Measurements from ENCODE around the gene KIF7.
"Not testable (repeated sequence)": the region's sequence is repeated elsewhere in the genome, so short reads cannot be mapped to it uniquely, and the experiment has no call there.

Gene KIF7

DNA sequence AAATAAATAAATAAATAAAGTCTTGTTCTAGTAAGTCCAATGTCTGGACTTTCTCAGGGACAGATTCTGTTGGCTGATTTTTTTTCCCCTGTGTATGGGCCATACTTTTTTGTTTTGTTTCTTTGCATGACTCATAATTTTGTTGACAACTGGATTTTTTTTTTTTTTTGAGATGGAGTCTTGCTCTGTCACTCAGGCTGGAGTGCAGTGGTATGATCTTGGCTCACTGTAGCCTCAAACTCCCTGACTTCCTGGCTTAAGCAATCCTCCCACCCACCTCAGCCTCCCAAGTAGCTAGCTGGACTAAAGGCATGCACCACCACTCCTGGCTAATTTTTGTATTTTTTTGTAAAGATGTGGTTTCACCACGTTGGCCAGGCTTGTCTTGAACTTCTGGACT, 41.1 kb downstream of the KIF7 start:
- Histone ChIP-seq H3K36me3 (ENCODE audit: control insufficient read depth, insufficient read depth, low read length) (peaks cover 87% of the 10 kb centered on the region), H3K27ac (ENCODE audit: low read depth, low read length, severe bottlenecking) (no peak overlapping the region), H3K9me3 (ENCODE audit: control insufficient read depth, low read length) (peaks cover 9% of the 10 kb centered on the region), H3K4me1 (ENCODE audit: control insufficient read depth, insufficient read depth, low read length, poor library complexity, severe bottlenecking) (no peaks in the 10 kb centered on the region), H3K4me3 (ENCODE audit: extremely low read depth, insufficient read depth, low read length, poor library complexity, severe bottlenecking) (no peak overlapping the region)
- 100% methylated on average over 1 of the region's 1 CpG; no CpG with 5 or more reads in 1 of the 2 experiments for WGBS, 2 experiments (ENCODE audit: insufficient coverage in 2 of 2)

GRCh38 chr15:89613031-89613430, 42.2 kb downstream of the KIF7 start:
- no peaks in the 10 kb centered on the region for H3K4me1 ChIP-seq (ENCODE audit: control insufficient read depth, insufficient read depth, low read length, poor library complexity, severe bottlenecking)
- peaks cover 9% of the 10 kb centered on the region for H3K9me3 ChIP-seq (ENCODE audit: control insufficient read depth, low read length)
- WGBS, 2 experiments (ENCODE audit: insufficient coverage in 2 of 2): 85 to 100% methylated on average over 2 of the region's 2 CpGs
- H3K27ac ChIP-seq (ENCODE audit: low read depth, low read length, severe bottlenecking): no peak overlapping the region
- peaks cover 87% of the 10 kb centered on the region for H3K36me3 ChIP-seq (ENCODE audit: control insufficient read depth, insufficient read depth, low read length)
- H3K4me3 ChIP-seq (ENCODE audit: extremely low read depth, insufficient read depth, low read length, poor library complexity, severe bottlenecking): no peak overlapping the region

GRCh38 chr15:89611317-89611716, 44.0 kb downstream of the KIF7 start:
- no peaks in the 10 kb centered on the region for H3K4me1 ChIP-seq (ENCODE audit: control insufficient read depth, insufficient read depth, low read length, poor library complexity, severe bottlenecking)
- no peak overlapping the region for H3K4me3 ChIP-seq (ENCODE audit: extremely low read depth, insufficient read depth, low read length, poor library complexity, severe bottlenecking)
- WGBS, 2 experiments (ENCODE audit: insufficient coverage in 2 of 2): no CpG with 5 or more reads among the region's 2 CpGs
- peaks cover 88% of the 10 kb centered on the region for H3K36me3 ChIP-seq (ENCODE audit: control insufficient read depth, insufficient read depth, low read length)
- H3K9me3 ChIP-seq (ENCODE audit: control insufficient read depth, low read length): peaks cover 9% of the 10 kb centered on the region
- no peak overlapping the region for H3K27ac ChIP-seq (ENCODE audit: low read depth, low read length, severe bottlenecking)

- no peak overlapping the region for H3K27ac ChIP-seq (ENCODE audit: low read depth, low read length, severe bottlenecking)
- no peak overlapping the region for H3K4me3 ChIP-seq (ENCODE audit: extremely low read depth, insufficient read depth, low read length, poor library complexity, severe bottlenecking)
- H3K36me3 ChIP-seq (ENCODE audit: control insufficient read depth, insufficient read depth, low read length): peaks cover 86% of the 10 kb centered on the region
- H3K9me3 ChIP-seq (ENCODE audit: control insufficient read depth, low read length): no peaks in the 10 kb centered on the region
- 100% methylated on average over 2 to 3 of the region's 4 CpGs for WGBS, 2 experiments (ENCODE audit: insufficient coverage in 2 of 2)
- H3K4me1 ChIP-seq (ENCODE audit: control insufficient read depth, insufficient read depth, low read length, poor library complexity, severe bottlenecking): no peaks in the 10 kb centered on the region
Measured at GRCh38 chr15:89599021-89599420, 56.2 kb downstream of the KIF7 start.

DNA sequence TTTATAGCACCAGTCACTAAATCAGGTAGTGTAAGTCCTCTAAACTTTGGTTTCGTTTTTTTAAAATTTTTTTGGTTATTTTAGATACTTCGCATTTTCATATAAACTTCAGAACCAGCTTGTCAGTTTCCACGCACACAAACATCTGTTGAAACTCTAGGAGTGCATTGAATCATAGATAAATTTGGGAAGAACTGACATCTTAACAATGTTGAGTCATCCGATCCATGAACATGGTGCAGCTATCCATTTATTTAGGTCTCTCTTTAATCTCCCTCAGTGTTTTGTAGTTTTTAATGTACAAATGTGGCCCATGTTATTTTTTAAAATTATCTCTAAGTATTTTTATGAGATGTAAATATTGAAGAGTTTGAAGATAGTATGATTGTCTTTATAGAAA, 62.2 kb downstream of the KIF7 start:
- Histone ChIP-seq H3K9me3 (ENCODE audit: control insufficient read depth, low read length) (no peaks in the 10 kb centered on the region), H3K4me3 (ENCODE audit: extremely low read depth, insufficient read depth, low read length, poor library complexity, severe bottlenecking) (no peak overlapping the region), H3K27ac (ENCODE audit: low read depth, low read length, severe bottlenecking) (no peak overlapping the region), H3K36me3 (ENCODE audit: control insufficient read depth, insufficient read depth, low read length) (peaks cover 85% of the 10 kb centered on the region), H3K4me1 (ENCODE audit: control insufficient read depth, insufficient read depth, low read length, poor library complexity, severe bottlenecking) (no peaks in the 10 kb centered on the region)
- 89% methylated on average over 1 of the region's 4 CpGs; no CpG with 5 or more reads in 1 of the 2 experiments for WGBS, 2 experiments (ENCODE audit: insufficient coverage in 2 of 2)

DNA sequence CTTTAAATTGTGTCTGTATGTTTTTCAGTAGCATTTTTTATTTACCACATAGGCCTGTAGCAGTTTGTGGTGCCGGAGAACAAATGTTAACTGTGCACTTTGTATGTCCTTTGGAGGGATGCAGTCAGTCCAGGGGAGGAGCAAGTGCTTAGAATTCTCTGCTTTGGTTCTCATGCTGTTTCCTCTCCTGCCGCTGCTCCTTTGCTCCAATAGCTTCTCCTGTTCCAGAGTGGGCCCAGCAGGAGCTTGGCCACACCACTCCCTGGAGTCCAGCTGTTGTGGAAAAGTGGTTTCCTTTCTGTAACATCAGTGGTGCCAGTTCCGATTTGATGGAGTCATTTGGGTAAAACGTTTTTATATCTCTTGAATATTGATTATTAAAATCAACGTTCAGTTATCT, 63.4 kb downstream of the KIF7 start:
- Histone ChIP-seq H3K4me3 (ENCODE audit: extremely low read depth, insufficient read depth, low read length, poor library complexity, severe bottlenecking) (no peak overlapping the region), H3K36me3 (ENCODE audit: control insufficient read depth, insufficient read depth, low read length) (peaks cover 88% of the 10 kb centered on the region), H3K9me3 (ENCODE audit: control insufficient read depth, low read length) (no peaks in the 10 kb centered on the region), H3K27ac (ENCODE audit: low read depth, low read length, severe bottlenecking) (no peak overlapping the region), H3K4me1 (ENCODE audit: control insufficient read depth, insufficient read depth, low read length, poor library complexity, severe bottlenecking) (peaks cover 6% of the 10 kb centered on the region)
- WGBS, 2 experiments (ENCODE audit: insufficient coverage in 2 of 2): 88 to 100% methylated on average over 1 of the region's 5 CpGs

GRCh38 chr15:89587955-89588354, 67.3 kb downstream of the KIF7 start:
- H3K4me3 ChIP-seq (ENCODE audit: extremely low read depth, insufficient read depth, low read length, poor library complexity, severe bottlenecking): no peak overlapping the region
- 81 to 90% methylated on average over 3 to 4 of the region's 4 CpGs for WGBS, 2 experiments (ENCODE audit: insufficient coverage in 2 of 2)
- no peak overlapping the region for H3K27ac ChIP-seq (ENCODE audit: low read depth, low read length, severe bottlenecking)
- peaks cover 9% of the 10 kb centered on the region for H3K4me1 ChIP-seq (ENCODE audit: control insufficient read depth, insufficient read depth, low read length, poor library complexity, severe bottlenecking)
- H3K36me3 ChIP-seq (ENCODE audit: control insufficient read depth, insufficient read depth, low read length): peaks cover 86% of the 10 kb centered on the region
- H3K9me3 ChIP-seq (ENCODE audit: control insufficient read depth, low read length): no peaks in the 10 kb centered on the region

- Histone ChIP-seq H3K4me1 (ENCODE audit: control insufficient read depth, insufficient read depth, low read length, poor library complexity, severe bottlenecking) (peaks cover 9% of the 10 kb centered on the region), H3K9me3 (ENCODE audit: control insufficient read depth, low read length) (no peaks in the 10 kb centered on the region), H3K4me3 (ENCODE audit: extremely low read depth, insufficient read depth, low read length, poor library complexity, severe bottlenecking) (no peak overlapping the region), H3K36me3 (ENCODE audit: control insufficient read depth, insufficient read depth, low read length) (peaks cover 90% of the 10 kb centered on the region), H3K27ac (ENCODE audit: low read depth, low read length, severe bottlenecking) (no peak overlapping the region)
- WGBS, 2 experiments (ENCODE audit: insufficient coverage in 2 of 2): 93 to 100% methylated on average over 2 of the region's 2 CpGs
Measured at GRCh38 chr15:89586651-89587050, 68.6 kb downstream of the KIF7 start.

DNA sequence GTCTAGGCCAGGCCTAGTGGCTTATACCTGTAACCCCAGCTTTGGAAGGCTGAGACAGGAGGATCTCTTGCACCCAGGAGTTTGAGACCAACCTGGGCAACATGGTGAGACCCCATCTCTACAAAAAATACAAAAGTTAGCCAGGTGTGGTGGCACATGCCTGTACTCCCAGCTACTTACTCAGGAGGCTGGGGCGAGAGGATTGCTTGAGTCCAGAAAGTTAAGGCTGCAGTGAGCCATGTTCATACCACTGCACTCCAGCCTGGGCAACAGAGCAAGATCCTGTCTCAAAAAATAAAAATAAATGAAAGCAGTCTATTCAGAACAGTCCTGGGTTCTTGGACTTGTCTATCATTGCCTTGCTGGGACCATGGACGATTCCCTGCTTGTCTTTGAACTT, 74.5 kb downstream of the KIF7 start:
- H3K27ac ChIP-seq (ENCODE audit: low read depth, low read length, severe bottlenecking); H3K9me3 ChIP-seq (ENCODE audit: control insufficient read depth, low read length); H3K4me3 ChIP-seq (ENCODE audit: extremely low read depth, insufficient read depth, low read length, poor library complexity, severe bottlenecking): not testable (repeated sequence)
- H3K36me3 ChIP-seq (ENCODE audit: control insufficient read depth, insufficient read depth, low read length): peaks cover 65% of the 10 kb centered on the region
- H3K4me1 ChIP-seq (ENCODE audit: control insufficient read depth, insufficient read depth, low read length, poor library complexity, severe bottlenecking): peaks cover 18% of the 10 kb centered on the region
- 80 to 89% methylated on average over 1 to 2 of the region's 2 CpGs for WGBS, 2 experiments (ENCODE audit: insufficient coverage in 2 of 2)

- Histone ChIP-seq H3K4me1 (ENCODE audit: control insufficient read depth, insufficient read depth, low read length, poor library complexity, severe bottlenecking) (peaks cover 18% of the 10 kb centered on the region), H3K36me3 (ENCODE audit: control insufficient read depth, insufficient read depth, low read length) (peaks cover 45% of the 10 kb centered on the region), H3K27ac (ENCODE audit: low read depth, low read length, severe bottlenecking) (no peak overlapping the region), H3K9me3 (ENCODE audit: control insufficient read depth, low read length) (no peaks in the 10 kb centered on the region), H3K4me3 (ENCODE audit: extremely low read depth, insufficient read depth, low read length, poor library complexity, severe bottlenecking) (peak overlapping the region; percentile 84)
- 65 to 80% methylated on average over 1 to 2 of the region's 2 CpGs for WGBS, 2 experiments (ENCODE audit: insufficient coverage in 2 of 2)
Measured at GRCh38 chr15:89578146-89578545, 77.1 kb downstream of the KIF7 start.

All from mesodermal cell (in vitro differentiated cells).